WI38 (cell line): ENCODE data around the gene NOP10.
A peak's percentile ranks its signal among the peaks of the same experiment; 100 is the strongest.

Experiments used
- H3K4me3 ChIP-seq: 2 replicates; pipeline ENCODE4 v1.5.1; 2011; ENCODE audit warnings: low read depth, mild to moderate bottlenecking, control low read depth, low read length
- CTCF ChIP-seq: IDR thresholded peaks from 2 replicates; pipeline ENCODE4 v1.5.1; 2012; ENCODE audit warnings: low read depth, mild to moderate bottlenecking, control low read depth, low read length

Gene NOP10

GRCh38 chr15:34325368-34325767, 17.6 kb downstream of the NOP10 start:
- no peak for TF ChIP-seq CTCF
- H3K4me3 ChIP-seq, result no peak overlapping the region

- TF ChIP-seq CTCF, result no peak
- no peak overlapping the region for H3K4me3 ChIP-seq
Measured at GRCh38 chr15:34324933-34325332, 18.0 kb downstream of the NOP10 start.

GRCh38 chr15:34323217-34323616, 19.7 kb downstream of the NOP10 start:
- no peak for TF ChIP-seq CTCF
- no peak overlapping the region for H3K4me3 ChIP-seq

- no peak for TF ChIP-seq CTCF
- H3K4me3 ChIP-seq, result peak overlapping the region; percentile 64
Measured at GRCh38 chr15:34318277-34319079, 24.5 kb downstream of the NOP10 start.

- TF ChIP-seq CTCF, result no peak
- no peak overlapping the region for H3K4me3 ChIP-seq
Measured at GRCh38 chr15:34314491-34315490, 28.1 kb downstream of the NOP10 start.

- no peak overlapping the region for H3K4me3 ChIP-seq
- TF ChIP-seq CTCF, result no peak
Measured at GRCh38 chr15:34311563-34311962, 31.4 kb downstream of the NOP10 start.
